Caco-2 (cell line): ENCODE measurements around the gene CELF5. TPM values are rescaled to one million over a fixed set of nuclear protein-coding genes. Genes with fewer than 3 reads are reported as not detected.

ENCODE experiments used
- BruUV-seq: library from RNA; stranded (reverse); fragments of 400-500 nt; replicated peaks from 2 replicates; lab custom pipeline; 2021; lab: Mats Ljungman, UMichigan
- CTCF ChIA-PET: fragments of 300-600 bp; sonication (Branson Sonifier 250); formaldehyde crosslinking; loops from one replicate; lab custom pipeline; 2022; ENCODE audit warnings: antibody characterized with exemption; lab: Charles Lee
- POLR2A ChIA-PET: fragments of 300-600 bp; sonication (Branson Sonifier 250); formaldehyde crosslinking; loops from one replicate; lab custom pipeline; 2022; ENCODE audit warnings: antibody characterized with exemption; lab: Charles Lee
- DNase-seq, 2 experiments: peaks; one replicate each; pipeline versions ENCODE4 v3.0.0 to v3.0.0-alpha.2; 2020 to 2022
- H3K27me3 ChIP-seq: replicated peaks from 2 replicates; pipeline ENCODE4 v1.6.0; 2011; ENCODE audit warnings: low read length; ENCODE audit not compliant: control insufficient read depth, insufficient read depth
- H3K36me3 ChIP-seq: 2 replicates; pipeline ENCODE4 v1.5.1; 2011; ENCODE audit warnings: low read length; ENCODE audit not compliant: control insufficient read depth, insufficient read depth
- H3K4me1 ChIP-seq: fragments of 250-450 bp; sonication (Bioruptor Pico); 2 replicates; pipeline ENCODE4 v1.5.1; 2020; ENCODE audit warnings: mild to moderate bottlenecking
- H3K4me3 ChIP-seq: 2 replicates; pipeline ENCODE4 v1.5.1; 2011; ENCODE audit warnings: low read depth, mild to moderate bottlenecking, control low read depth, low read length
- H3K9me3 ChIP-seq: fragments of 250-450 bp; sonication (Bioruptor Pico); 2 replicates; pipeline ENCODE4 v1.5.1; 2020; ENCODE audit warnings: mild to moderate bottlenecking, moderate library complexity
- H3K27ac Mint-ChIP-seq: one replicate; pipeline ENCODE4 v1.8.0; 2022; ENCODE audit warnings: mixed read lengths; ENCODE audit not compliant: unreplicated experiment
- H3K27me3 Mint-ChIP-seq: one replicate; pipeline ENCODE4 v1.8.0; 2022; ENCODE audit warnings: mixed read lengths; ENCODE audit not compliant: insufficient read depth, unreplicated experiment
- H3K36me3 Mint-ChIP-seq: one replicate; pipeline ENCODE4 v1.8.0; 2022; ENCODE audit warnings: mild to moderate bottlenecking, mixed read lengths; ENCODE audit not compliant: insufficient read depth, unreplicated experiment
- H3K4me1 Mint-ChIP-seq: one replicate; pipeline ENCODE4 v1.8.0; 2022; ENCODE audit warnings: low read depth, mixed read lengths; ENCODE audit not compliant: unreplicated experiment
- H3K4me3 Mint-ChIP-seq: one replicate; pipeline ENCODE4 v1.8.0; 2022; ENCODE audit warnings: mild to moderate bottlenecking, moderate library complexity, mixed read lengths; ENCODE audit not compliant: unreplicated experiment
- H3K9me3 Mint-ChIP-seq: one replicate; pipeline ENCODE4 v1.8.0; 2022; ENCODE audit warnings: mixed read lengths; ENCODE audit not compliant: unreplicated experiment
- intact Hi-C: fragments of 100-400 bp; cut with micrococcal nuclease; formaldehyde crosslinking; loops from one replicate; pipeline ENCODE4 v1.10.0; 2022; ENCODE audit not compliant: unreplicated experiment
- total RNA-seq: library from RNA; stranded (reverse); gene quantifications from 2 replicates; pipeline ENCODE4 v1.2.3, GENCODE V29; 2022
- TF ChIP-seq, protein P1 (sequence below), 2 experiments: fragments of 200-600 bp in 1 of 2; IDR thresholded peaks; 1 replicate in 1 of 2; 2 replicates in 1 of 2; pipeline versions ENCODE4 v1.5.1 to v1.8.0; 2011 to 2022; ENCODE audit warnings: antibody characterized with exemption in 1 of 2, control low read depth in 1 of 2, inconsistent platforms in 1 of 2, low read depth in 1 of 2, low read length in 1 of 2, mild to moderate bottlenecking in 1 of 2, moderate library complexity in 1 of 2; ENCODE audit not compliant: insufficient read depth in 1 of 2, severe bottlenecking in 1 of 2, unreplicated experiment in 1 of 2

The CELF5 gene
- total RNA-seq, 1 experiment from 2014 or later, result 0.07 TPM

- Histone ChIP-seq H3K4me1 (no peaks in the 10 kb centered on the region), H3K9me3 (peaks cover 9% of the 10 kb centered on the region; the same call in 1 of the 2 replicates), H3K4me3 (no peak overlapping the region), H3K36me3 (no peaks in the 10 kb centered on the region), H3K27me3 (no peaks in the 10 kb centered on the region)
- Mint-ChIP-seq H3K36me3 (no peaks in the 10 kb centered on the region), H3K4me3 (no peak overlapping the region), H3K27ac (no peak overlapping the region), H3K9me3 (no peaks in the 10 kb centered on the region), H3K27me3 (peaks cover 22% of the 10 kb centered on the region), H3K4me1 (peaks cover 11% of the 10 kb centered on the region)
- DNase-seq, result no peak
- intact Hi-C loops, result no loop called here
- CTCF ChIA-PET, result no interaction called here
- no TSS peak for BruUV-seq
- POLR2A ChIA-PET, result no interaction called here
- TF ChIP-seq, protein P1, sequence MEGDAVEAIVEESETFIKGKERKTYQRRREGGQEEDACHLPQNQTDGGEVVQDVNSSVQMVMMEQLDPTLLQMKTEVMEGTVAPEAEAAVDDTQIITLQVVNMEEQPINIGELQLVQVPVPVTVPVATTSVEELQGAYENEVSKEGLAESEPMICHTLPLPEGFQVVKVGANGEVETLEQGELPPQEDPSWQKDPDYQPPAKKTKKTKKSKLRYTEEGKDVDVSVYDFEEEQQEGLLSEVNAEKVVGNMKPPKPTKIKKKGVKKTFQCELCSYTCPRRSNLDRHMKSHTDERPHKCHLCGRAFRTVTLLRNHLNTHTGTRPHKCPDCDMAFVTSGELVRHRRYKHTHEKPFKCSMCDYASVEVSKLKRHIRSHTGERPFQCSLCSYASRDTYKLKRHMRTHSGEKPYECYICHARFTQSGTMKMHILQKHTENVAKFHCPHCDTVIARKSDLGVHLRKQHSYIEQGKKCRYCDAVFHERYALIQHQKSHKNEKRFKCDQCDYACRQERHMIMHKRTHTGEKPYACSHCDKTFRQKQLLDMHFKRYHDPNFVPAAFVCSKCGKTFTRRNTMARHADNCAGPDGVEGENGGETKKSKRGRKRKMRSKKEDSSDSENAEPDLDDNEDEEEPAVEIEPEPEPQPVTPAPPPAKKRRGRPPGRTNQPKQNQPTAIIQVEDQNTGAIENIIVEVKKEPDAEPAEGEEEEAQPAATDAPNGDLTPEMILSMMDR (IDR thresholded peaks at IDR 0.05; ENCODE audit: insufficient read depth in 1 of 2, low read depth in 1 of 2, low read length in 1 of 2, severe bottlenecking in 1 of 2, unreplicated experiment in 1 of 2), result no peak
Observed at GRCh38 chr19:3272401-3272931, 48.0 kb downstream of the CELF5 start.

DNA sequence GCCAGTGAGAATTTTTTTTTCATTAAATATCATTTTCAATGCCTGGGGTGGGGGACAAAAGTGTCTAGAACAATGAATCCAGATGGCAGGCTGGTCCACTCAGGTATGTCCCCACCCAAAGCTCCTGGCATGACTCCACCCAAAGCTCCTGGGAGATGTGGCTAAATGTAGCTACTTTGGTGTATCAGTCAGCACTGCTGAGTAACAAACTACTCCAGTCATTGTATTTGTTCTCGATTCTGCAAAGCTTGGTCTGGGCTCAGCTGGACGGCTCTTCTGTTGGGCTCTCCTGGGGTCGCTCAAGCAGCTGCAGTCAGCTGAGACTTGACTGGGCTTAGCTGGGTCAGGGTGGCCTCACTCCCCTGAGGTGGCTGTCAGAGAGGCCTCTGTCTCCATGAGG lies 48.5 kb downstream of the CELF5 start:
- no peaks in the 10 kb centered on the region for H3K36me3 Mint-ChIP-seq
- CTCF ChIA-PET, result no interaction called here
- no peak overlapping the region for H3K4me3 Mint-ChIP-seq
- no peaks in the 10 kb centered on the region for H3K4me1 ChIP-seq
- no peaks in the 10 kb centered on the region for H3K27me3 ChIP-seq
- no peaks in the 10 kb centered on the region for H3K36me3 ChIP-seq
- intact Hi-C loops, result no loop called here
- H3K9me3 ChIP-seq, result peaks cover 9% of the 10 kb centered on the region; the same call in 1 of the 2 replicates
- peaks cover 14% of the 10 kb centered on the region for H3K4me1 Mint-ChIP-seq
- BruUV-seq, result no TSS peak
- DNase-seq, result no peak
- H3K27me3 Mint-ChIP-seq, result peaks cover 22% of the 10 kb centered on the region
- no peak overlapping the region for H3K4me3 ChIP-seq
- TF ChIP-seq, protein P1 (IDR thresholded peaks at IDR 0.05; ENCODE audit: insufficient read depth in 1 of 2, low read depth in 1 of 2, low read length in 1 of 2, severe bottlenecking in 1 of 2, unreplicated experiment in 1 of 2), result no peak
- POLR2A ChIA-PET, result no interaction called here
- H3K9me3 Mint-ChIP-seq, result no peaks in the 10 kb centered on the region
- H3K27ac Mint-ChIP-seq, result no peak overlapping the region

GRCh38 chr19:3274245-3274941 lies 49.9 kb downstream of the CELF5 start:
- BruUV-seq, result no TSS peak
- H3K36me3 ChIP-seq, result no peaks in the 10 kb centered on the region
- Mint-ChIP-seq H3K36me3 (no peaks in the 10 kb centered on the region), H3K4me3 (no peak overlapping the region), H3K4me1 (peaks cover 14% of the 10 kb centered on the region), H3K27me3 (peaks cover 26% of the 10 kb centered on the region), H3K9me3 (no peaks in the 10 kb centered on the region), H3K27ac (no peak overlapping the region)
- TF ChIP-seq, protein P1 (IDR thresholded peaks at IDR 0.05; ENCODE audit: insufficient read depth in 1 of 2, low read depth in 1 of 2, low read length in 1 of 2, severe bottlenecking in 1 of 2, unreplicated experiment in 1 of 2), result no peak
- no peak overlapping the region for H3K4me3 ChIP-seq
- peaks cover 9% of the 10 kb centered on the region; the same call in 1 of the 2 replicates for H3K9me3 ChIP-seq
- H3K4me1 ChIP-seq, result no peaks in the 10 kb centered on the region
- CTCF ChIA-PET, result no interaction called here
- POLR2A ChIA-PET, result no interaction called here
- H3K27me3 ChIP-seq, result no peaks in the 10 kb centered on the region
- intact Hi-C loops, result no loop called here
- no peak for DNase-seq
